K562 treated with DMSO at 1 percent for 24 hours (cell line): ENCODE data around the gene TMEM98. TPM values are rescaled to one million over a fixed set of nuclear protein-coding genes. Genes with fewer than 3 reads are reported as not detected.

Experiments
- total RNA-seq: library from RNA; unstranded; fragments of 300-600 nt; gene quantifications from 2 replicates; pipeline ENCODE4 v1.2.3, GENCODE V29; 2022; ENCODE audit warnings: low read depth; ENCODE audit not compliant: insufficient read depth

Gene TMEM98, protein sequence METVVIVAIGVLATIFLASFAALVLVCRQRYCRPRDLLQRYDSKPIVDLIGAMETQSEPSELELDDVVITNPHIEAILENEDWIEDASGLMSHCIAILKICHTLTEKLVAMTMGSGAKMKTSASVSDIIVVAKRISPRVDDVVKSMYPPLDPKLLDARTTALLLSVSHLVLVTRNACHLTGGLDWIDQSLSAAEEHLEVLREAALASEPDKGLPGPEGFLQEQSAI
- 83.9 and 86.6 TPM in 2 replicates for total RNA-seq

DNA sequence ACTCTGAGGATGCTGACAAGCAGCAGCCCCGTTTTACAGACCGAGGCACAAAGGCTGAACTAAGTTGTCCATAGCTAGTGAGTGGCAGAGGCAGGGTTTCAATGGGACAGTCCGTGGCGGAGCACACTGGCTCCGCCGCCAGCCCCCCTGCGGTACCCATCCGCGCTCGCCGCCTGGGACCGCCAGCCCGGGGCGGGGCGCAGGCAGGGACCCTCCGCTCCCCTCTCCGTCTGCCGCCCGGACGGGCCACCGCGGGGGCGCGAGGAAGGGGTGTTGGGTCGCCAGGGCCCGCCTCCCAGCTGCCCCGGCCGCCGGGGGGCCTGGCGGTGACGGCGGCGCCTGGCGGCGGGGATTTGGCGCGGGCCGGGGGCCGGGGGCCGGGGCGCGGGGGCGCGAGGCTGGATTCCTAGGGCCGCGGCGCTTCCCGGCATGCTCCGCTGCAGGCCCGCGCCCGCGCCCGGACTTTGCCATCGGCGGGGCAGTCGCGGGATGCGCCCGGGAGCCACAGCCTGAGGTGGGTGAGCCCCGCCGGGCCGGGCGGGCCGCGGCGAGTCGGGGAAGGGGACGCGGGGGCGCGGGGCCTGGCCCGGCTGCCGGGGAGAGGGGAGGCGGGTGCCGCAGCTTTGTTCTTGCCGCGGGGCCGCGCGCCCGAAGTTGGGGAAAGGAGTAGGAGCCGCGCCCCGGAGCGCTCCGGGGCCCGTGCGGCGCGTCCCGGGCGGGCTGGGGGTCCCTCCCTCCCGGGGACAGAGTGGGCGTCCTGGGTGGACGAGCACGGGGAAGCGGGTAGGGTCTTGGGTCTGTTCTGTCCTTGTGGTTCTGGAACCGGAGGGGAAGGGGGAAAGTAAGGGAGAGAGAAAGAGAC lies at the start of gene TMEM98:
TMEM98 (plus strand) TSS at position 430 of the 862 bp plus-strand sequence. CDS start 3,376 bp downstream, outside the sequence.

Other genes with a start within 250 kb of the TMEM98 start
- gene MYO1D, start 51.0 kb upstream of the TMEM98 start, total RNA-seq = 83.0 and 94.4 TPM in 2 replicates
- gene SPACA3, start 63.7 kb downstream of the TMEM98 start, total RNA-seq = not detected in 2 replicates